Ecto neural progenitor cell (in vitro differentiated cells): ENCODE measurements around the gene BUB3.

Experiments used
- DNase-seq: peaks from one replicate; pipeline ENCODE4 v3.0.0-alpha.2; 2018; ENCODE audit warnings: low spot score

The BUB3 gene, protein sequence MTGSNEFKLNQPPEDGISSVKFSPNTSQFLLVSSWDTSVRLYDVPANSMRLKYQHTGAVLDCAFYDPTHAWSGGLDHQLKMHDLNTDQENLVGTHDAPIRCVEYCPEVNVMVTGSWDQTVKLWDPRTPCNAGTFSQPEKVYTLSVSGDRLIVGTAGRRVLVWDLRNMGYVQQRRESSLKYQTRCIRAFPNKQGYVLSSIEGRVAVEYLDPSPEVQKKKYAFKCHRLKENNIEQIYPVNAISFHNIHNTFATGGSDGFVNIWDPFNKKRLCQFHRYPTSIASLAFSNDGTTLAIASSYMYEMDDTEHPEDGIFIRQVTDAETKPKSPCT

DNA sequence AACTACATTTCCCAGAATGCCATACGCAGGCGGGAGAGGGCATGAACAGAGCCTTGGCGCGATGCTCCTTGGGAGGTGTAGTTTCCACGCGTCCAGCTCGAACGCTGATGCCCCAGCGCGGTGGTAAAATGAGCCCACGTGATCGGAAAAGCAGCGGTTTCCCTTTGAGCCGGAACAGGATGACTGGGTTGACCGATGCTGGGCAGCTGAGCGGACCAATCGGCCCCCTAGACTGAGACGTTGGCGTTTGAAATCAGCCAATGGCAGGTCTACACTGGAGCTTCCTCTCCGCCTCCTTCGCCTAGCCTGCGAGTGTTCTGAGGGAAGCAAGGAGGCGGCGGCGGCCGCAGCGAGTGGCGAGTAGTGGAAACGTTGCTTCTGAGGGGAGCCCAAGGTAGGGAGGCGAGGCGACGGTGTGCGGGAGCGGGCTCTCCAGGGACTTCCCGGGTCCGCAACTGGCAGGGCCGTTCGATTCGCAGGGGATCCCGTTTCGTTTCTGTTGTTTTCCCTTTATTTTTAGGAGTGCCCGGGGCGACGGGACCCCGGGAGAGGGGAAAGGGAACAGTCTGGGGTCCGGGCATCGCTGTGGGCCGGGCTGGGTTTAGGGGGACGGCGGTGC, at the start of gene BUB3:
Gene BUB3 (plus strand): TSS at position 311 of the 619 bp plus-strand sequence. CDS start 516 bp downstream, outside the sequence.
- DNase-seq: peak; percentile 97

- no peak for DNase-seq
Observed at GRCh38 chr10:123109466-123109865, 44.7 kb upstream of the BUB3 start.

GRCh38 chr10:123117644-123118417, 36.4 kb upstream of the BUB3 start:
- peak; percentile 64 for DNase-seq

DNA sequence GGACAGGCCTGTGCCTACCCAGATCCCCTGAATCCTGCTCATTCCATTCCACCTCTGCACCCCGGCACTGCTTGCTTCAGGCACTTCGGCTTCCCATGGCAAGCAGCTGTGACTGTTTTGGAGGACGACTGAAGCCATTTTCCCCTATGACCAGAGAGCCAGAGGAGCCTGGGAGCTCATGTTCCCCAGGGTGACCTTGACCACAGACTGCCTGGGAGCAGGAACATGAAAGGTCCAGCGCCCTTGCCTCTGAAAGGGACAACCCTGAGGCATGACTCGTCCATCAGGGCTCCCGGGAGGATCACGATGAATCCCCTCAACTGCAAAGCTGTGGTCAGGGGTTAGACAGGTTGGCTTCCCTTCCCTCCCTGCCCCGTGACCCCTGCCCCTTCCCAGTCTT, 35.1 kb upstream of the BUB3 start:
- no peak for DNase-seq

GRCh38 chr10:123126246-123126645, 28.0 kb upstream of the BUB3 start:
- no peak for DNase-seq

GRCh38 chr10:123129618-123130271, 24.5 kb upstream of the BUB3 start:
- no peak for DNase-seq

- peak; percentile 92 for DNase-seq
Observed at GRCh38 chr10:123132576-123133477, 21.4 kb upstream of the BUB3 start.

DNA sequence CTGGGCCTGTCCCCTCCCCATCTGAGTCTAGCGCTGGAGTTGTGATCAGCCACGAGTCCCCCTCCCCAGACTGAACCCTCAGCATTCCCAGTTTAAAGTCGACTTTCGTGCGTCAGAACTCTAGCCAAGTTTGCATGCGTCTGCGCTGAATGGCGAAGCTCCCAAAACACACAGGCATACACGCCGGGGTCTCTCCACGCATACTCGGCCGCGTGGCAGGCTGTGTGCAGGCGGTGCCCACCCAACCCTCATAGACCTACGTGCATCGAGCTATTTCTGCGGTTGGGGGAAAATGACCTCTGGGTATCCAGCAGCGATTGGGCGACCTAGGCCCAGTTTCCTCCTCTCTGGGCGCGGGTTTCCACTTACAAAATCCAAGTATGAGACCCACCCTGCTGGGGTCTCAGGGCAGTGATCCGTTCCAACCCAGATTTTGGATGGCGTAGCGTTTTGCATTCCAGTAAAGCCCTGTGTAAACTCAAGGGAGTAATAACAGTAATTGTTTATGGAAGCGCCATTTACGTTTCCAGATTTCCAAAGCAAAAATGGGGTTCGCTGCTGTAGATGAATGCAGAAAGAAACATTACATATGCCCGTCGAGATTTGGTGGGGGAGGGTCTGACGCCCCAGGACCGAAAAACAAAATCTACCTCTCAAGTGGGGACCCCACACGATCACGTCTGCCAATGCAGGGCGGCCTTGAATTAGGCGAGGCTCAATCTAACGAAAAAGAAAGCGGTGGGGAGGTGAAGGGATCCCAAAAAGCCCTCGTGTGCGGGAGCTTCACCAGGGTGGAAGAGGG, 20.5 kb upstream of the BUB3 start:
- peak; percentile 43 for DNase-seq

- DNase-seq: peak; percentile 57
Observed at GRCh38 chr10:123134343-123134914, 19.8 kb upstream of the BUB3 start.

- DNase-seq: peak; percentile 67
Observed at GRCh38 chr10:123134915-123135414, 19.2 kb upstream of the BUB3 start.

GRCh38 chr10:123135415-123136141, 18.6 kb upstream of the BUB3 start, which contains the start of gene HMX3:
Gene HMX3, plus strand, starts transcription at chr10:123135970. Its CDS starts 81 bp downstream, at chr10:123136051.
- DNase-seq: peak; percentile 82

- DNase-seq: peak; percentile 53
Observed at GRCh38 chr10:123136221-123136805, 17.9 kb upstream of the BUB3 start.

GRCh38 chr10:123136806-123137642, 17.2 kb upstream of the BUB3 start:
- DNase-seq: peak; percentile 74

DNA sequence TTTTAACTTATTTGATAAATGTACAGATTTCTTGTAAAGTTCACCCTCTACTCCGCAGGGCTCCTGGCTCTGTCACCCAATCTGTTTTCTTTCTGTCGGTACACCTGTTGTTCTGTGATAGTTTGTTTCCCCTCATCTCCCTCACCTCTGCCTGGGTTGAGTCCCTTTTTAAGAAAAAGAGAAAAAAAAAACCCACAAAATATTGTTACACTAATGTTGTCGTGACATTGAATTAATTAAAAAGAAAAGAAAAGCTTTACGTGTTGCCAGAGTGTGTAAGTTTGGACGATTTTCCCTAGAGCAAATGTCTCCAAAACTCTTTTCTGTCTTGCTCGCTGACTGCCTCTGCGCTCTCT, 15.1 kb upstream of the BUB3 start:
- no peak for DNase-seq

DNA sequence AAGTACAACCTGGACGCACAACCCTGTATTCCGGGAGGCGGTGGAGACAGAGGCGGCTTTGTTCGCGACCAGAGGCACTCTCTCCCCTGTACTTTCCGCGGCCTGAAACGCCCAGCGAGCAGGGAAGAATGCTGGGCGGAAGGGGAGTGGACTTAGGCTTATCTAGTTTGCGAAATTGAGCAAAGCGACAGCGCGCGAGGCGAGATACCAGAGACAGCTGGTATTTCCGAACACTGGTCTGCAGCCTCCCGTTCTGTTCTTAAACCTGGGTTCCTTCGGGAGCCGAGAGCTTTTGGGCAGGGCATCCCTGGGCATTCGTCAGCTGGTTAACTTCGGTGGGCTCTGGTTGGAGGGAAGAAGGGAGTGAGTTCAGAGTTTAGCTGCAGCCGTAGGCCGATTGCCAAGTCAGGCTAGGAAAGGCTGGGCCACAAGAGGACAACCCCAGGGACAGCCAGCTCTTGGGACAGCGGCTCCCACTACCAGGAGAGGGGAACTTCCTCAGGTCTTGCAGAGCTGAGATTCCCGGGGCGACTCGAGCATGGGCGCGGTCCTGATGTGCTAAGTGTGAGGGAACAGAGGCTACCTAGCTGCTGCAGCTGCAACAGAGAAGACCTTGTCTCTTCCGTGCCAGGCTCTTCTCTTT, 14.6 kb upstream of the BUB3 start:
- DNase-seq: peak; percentile 81

GRCh38 chr10:123140164-123140982, 13.8 kb upstream of the BUB3 start:
- DNase-seq: peak; percentile 67
